NCI-H446 treated with DMSO at 0.1 percent for 48 hours (cell line): ENCODE measurements around the gene MRM3.
"Not testable (repeated sequence)": the region's sequence is repeated elsewhere in the genome, so short reads cannot be mapped to it uniquely, and the experiment has no call there.

Experiments
- DNase-seq: peaks from one replicate; lab custom pipeline; 2025; lab: John Stamatoyannopoulos, UW

The MRM3 gene

DNA sequence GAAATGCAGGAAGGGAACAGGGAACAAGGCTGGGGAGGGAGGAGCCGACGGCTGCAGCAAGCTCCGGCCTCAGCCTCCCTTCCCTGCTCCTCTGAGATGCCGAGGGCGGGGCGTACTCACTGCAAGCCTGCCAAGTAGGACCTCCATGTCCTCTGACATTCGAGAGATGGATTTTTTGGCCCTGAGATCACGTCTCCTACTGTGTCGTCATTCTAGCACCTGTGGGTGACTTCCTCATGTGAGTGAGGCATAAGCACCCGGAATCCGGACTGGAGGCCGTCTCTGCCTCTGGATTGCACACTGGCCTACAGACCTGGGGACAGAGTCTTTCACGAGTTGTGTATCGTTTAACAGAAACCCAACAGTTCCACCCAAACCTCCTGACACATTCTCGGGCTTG lies 14.5 kb downstream of the MRM3 start:
- DNase-seq: no peak

DNA sequence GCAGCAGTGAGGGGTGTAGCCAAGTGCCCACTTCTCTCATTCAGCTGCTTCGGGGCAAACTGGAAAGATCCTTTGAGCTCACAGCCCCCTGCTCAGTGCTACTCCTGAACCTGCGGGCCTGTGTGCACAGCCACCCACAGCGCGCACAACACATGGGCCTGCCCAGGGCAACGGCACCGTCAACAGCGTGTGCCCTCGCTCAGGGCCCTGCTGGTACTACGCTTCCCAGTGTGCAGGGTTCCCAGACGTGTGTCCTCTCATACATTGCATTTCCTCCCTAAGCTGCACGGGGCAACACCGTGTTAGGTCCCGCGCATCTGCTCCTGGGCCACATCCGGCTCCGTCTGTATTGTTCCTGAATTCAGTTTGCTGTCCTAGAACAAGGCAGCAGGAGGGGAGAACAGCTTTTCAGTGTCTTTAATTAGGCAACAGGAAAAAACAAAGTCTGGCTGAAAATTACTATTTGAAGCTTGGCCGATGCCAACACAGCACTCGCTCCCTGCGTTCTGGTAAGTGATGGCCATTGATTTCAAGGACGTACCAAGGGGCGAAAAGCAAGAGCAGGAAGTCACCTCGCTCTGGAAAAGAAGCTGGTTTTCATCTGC lies 15.2 kb downstream of the MRM3 start:
- DNase-seq: no peak

DNA sequence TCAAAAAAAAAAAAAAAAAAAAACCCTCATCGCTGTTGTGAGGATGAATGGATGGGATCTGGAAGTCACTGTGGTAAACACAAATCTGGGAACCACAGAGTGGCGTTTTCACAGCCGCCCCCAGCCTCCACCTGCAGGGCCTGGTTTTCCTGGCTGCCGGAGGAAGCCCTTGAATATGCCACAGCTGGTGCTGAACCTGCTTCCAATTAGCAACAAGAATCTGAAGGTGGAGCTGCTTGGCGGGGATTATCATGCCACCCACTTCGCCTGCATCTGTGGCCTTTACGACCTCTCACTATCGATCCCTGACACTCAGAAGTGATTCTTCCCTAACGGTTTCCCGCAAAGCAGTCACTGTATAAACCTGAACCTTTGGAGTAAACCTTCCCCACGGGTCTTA lies 16.1 kb downstream of the MRM3 start:
- no peak for DNase-seq

DNA sequence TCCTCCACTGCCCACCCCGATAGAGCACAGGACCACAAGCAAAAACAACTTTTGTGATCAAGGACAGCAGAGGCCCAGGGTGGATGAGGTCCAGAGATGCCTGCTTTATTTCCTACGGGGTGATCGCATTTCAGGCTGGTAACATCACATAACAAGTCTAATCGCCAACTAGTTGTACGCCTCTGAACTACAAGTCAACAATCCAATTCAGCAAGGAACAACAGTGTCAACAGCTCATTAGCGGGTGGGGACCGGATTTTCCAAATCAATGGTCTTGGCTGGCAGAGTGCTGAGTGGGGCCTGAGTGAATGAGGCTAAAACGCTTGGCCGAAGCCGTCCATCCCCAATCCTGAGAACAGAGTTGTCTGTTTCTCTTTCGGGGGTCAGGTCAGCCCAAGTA lies 17.1 kb downstream of the MRM3 start:
- no peak for DNase-seq

DNA sequence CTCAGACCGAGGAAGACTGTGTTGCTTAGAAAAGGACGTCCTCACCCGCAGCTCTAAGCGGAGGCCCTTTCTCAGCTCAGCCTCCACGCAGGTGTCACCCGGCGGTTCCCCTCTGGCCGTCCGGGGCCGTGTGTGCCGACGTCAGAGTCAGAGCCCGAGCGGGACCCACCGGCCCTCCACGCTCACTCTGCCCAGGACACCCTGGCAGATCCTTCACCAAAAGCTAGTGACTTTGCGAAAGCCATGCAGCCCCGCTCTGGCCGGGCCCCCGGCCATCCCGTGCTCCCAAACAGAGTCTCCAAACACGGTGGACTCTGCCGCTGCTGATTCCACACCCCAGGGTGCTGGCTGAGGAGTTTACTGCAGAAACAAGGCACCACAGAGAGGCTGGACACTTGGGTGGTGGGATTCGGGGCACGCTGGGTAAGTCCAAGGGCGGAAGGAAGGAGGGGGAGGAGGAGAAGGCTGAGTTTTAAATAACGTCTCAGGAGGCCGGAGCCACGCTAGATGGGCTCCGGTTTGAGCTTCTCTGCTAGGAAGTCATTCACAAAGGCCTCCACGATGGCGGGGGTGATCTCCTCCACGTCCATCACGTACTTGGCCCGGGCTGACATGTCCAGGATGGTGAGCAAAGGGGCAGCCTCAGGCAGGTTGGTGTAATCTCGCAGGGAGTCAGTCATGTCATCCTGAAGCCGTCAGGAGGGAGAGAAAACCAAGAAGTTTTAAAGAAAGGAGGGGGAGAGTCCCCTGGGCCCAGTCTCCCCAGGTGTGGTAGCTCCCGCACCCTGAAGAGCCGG lies 18.5 kb downstream of the MRM3 start:
- no peak for DNase-seq

DNA sequence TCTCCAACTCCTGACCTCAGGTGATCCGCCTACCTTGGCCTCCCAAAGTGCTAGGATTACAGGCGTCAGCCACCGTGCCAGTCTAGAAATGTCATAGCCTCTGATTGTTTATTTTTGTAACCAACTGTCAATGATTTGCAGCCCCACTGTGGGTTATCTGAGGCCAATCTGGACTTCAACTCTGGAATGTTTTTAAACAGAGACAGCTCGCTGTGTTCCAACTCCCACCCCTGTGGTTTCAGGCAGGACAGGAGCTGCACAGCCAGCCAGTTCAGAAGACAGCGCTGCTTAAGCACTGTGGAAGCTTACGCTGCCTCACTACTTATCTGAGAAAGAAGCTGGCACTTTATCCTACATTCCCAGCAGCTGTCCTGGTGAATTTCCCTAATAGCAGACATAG lies 19.5 kb downstream of the MRM3 start:
- no peak for DNase-seq

DNA sequence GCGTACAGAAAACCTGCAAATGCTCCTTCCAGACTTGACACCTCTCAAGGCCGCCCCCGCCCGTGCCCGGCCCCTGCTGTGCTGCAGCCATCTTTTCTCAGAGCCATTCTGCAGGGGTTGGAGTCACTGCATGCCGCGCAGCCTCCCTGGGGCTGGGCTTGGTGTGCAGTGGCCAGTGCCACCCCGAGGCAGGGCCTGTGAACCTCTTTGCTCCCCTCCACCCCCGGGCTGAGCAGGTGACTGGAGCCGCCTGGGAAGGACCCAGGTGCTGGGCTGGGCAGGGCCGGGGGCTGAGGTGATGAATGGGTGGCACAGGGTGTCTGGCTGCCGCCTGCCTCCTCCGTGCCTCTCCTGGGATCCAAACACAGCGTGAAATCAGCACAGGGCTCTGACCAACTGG lies 20.3 kb downstream of the MRM3 start:
- no peak for DNase-seq

DNA sequence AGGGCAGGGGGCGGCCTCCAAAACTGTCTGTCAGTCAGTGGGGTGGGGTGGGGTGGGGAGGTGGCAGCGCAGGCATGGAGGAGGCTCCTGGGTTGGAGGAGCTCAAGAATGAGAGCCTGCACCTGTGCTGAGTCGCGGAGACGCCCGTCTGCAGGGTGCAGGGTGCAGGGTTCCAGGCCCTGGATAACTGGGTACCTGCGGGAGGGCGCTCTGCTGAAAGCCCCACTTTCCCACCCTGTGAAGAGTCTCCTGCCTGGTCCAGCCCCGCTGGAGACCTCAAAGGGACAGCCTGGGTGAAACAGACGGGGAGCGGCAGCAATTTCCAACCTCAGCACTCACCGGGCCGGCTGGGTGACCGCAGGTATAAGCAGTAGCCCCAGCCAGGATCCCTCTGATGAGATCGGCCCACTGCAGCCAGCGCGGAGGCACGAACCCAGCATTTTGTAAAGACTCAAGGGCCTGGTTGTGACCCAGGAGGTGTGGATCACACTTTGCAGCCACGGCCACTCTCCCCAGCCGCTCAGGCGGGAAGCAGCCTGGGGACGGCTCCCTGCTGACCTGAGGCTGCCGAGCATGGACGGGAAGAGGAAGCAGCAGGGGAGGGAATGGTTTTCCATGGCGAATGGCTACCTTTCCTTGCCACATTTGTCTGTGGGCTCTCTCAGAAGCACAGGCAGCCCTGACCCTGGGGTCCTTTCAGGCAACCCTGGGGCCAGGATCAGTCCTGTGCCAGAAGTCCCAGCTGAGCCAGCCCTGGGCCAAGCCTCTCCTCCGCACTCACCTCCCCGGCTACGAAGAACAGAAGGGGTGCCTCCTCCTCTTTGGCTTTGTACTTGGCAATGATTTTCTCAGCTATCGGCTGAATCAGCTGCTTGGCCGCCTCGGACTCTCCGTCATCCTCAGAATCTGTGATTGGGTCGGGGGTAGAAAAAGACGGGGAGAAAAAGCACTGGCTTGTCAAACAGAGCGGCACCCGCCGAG lies 21.0 kb downstream of the MRM3 start:
- DNase-seq: no peak

DNA sequence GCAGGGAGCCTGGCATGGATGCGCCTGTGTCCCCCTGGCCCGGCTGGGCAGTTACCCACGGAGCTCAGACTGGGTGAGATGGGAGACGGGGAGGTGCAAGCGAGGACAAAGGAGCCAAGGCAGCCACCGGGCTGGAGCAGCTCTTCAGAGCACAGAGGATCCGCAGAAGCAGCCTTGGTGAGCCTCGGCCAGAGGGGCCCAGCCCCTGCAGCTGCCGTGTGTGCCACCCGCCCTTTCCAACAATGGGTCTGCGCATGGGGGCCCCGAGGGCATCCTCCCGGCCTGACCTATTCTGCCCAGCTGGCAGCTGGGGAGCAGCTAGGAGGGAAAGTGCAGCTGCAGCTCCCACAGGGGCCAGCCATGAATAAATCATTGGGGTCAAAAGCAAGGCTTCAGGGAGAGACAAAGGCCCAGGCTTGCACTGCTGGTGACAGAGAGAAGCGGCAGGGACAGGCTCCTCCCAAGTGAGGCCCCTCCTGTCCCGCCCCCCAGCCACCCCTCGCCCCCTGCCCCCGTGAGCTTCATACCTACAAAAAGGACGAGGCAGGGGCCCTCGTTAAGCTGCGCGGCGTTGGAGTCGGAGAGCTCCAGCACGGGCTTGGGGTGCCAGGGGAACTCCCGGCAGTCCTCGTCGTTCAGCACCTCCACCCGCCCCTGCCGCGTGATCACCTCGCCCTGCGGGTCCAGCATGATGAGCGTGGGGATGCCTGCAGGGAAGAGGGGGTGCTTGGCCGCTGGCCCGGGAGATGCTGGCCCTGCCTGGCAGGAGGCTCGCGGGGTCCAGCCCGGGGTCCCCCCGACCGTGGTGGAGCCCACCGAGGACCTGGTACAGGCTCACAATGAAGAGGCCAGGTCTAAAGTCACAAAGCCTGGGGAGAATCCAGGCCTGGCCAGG lies 22.6 kb downstream of the MRM3 start:
- no peak for DNase-seq

DNA sequence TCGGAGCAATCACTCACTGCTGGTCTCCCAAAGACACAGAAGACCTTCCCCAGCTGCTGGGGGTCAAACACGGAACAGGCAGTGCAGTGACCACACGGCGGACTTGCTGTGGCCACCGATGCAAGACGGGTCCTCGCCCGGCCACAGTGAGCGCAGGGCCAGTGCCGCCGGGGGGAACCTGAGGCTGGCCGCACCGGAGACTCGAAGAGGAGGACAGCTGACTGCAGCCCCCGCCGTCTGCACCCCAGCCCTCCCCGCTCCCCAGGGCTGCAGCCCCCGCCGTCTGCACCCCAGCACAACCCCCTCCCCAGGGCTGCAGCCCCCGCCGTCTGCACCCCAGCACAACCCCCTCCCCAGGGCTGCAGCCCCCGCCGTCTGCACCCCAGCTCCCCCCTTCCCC lies 23.7 kb downstream of the MRM3 start:
- not testable (repeated sequence) for DNase-seq

DNA sequence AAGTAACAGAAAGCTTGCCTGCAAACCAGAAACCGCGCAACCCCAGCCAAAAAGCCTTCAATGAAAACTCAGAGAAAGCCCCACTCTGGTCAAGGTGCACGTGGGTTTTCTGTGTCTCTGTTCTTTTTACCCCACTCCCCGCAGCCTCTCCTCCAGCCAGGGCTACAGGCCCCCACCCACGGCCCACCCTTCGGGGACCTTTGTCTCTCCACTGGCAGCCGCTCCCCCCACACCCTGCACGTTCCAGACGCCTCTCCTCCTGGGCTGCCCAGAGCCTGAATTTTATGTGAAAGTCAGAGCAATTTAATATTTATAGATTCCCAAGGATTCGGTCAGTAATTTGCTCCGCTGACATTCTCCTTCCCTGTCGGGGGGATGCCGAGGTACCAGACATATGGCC lies 24.2 kb downstream of the MRM3 start:
- no peak for DNase-seq

DNA sequence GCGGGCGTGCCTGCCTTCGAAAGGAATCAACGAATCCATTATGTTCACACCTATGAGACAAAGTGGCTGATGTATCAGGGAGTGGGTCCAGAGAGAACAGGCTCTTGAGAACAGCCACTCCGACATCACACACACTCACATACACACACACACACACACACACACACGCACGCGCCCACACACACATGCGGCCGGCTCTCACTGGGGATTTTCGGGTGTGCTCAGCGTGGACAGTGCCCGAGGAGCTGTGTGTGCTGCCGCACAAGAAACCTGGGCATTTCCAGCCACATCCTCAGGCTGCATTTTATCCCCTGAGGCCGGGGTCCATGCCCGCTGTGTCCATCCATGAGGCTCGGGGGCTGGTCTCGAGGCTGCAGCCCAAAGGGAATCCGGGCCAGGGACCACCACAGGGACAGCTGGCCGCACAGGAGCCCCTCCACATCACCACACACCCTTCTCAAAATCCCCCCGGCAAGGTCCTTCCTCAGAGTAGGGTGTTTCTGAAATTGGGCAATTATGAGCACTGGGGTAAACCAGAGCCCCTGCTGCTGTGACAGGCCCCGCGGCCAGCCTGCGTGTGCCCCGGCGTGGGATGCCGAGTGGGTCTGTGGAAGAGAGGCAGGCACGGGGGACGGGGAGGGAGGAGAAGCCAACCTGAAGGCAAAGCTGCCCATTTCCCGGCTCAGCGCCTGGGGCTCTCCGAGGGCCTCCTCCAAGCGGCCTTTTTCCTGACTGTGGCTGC lies 24.8 kb downstream of the MRM3 start:
- DNase-seq: no peak

DNA sequence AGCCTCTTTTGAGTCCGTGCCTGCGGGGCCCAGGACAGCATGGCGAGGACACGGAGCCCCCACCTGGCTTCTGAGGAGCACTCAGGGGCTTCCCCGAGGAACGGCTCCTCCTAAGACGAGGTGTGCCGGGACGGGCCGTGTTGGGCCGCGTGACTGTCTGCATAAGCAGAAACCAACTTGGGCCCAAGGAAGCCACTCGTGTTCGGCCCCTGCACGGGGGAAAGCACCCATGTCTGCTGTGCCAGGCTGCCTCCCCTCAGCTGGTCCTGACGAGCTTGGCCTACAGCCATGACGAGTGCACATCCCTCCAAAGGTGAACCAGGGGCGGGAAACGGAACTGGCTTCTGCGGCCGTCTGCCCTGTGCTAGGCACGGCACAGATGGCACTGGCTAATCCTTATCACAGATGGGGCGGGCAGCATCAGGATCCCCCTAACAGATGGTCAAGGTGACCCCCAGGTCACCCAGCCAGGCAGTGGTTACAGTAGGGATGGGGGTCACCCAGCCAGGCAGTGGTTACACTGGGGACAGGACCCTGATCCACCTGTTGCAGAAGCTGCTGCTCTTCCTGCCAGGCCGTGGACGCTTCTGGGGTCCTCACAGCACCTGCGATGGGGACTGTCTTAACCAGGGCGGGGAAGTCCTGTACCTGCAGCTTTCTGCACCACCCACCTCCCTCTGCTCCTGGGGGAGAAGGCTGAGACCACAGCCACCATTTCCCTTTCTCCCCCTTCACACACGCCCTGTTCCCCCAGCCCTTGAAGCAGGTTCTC lies 25.6 kb downstream of the MRM3 start:
- no peak for DNase-seq

DNA sequence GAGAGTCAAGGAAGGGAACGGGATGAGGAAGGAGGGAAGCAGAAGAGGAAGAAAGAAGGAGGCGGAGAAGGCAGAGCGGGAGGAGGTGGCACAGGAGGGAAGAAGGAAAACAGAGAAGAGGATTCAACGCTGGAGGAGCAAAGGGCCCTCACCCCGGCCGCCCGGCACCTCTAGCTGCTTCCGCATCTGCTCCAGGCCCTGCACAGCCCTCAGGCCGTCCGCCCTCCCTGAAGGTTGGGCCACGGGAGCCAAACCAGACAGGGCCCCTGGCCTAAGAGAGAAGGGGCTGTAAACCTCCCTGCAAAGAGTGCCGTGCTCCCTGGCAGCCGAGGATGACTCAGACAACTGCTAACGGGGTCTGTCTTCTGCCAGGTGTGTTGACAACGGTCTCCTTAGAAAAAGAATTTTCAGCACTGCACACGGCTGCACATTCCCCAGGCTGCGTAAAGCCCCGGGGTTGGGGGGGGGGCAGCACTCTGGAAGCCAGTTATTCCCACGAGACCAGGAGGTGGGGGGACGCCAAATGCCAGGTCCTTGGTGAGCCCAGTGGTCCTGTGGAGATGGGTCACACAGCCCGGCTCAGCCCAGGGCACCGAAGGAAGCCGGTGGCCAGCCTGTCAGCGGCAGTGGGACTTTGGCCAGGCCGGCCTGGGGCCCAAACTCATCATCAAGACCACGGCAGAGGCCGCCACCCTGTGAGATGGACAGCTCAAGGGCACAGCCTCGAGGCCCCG lies 29.1 kb downstream of the MRM3 start:
- no peak for DNase-seq

DNA sequence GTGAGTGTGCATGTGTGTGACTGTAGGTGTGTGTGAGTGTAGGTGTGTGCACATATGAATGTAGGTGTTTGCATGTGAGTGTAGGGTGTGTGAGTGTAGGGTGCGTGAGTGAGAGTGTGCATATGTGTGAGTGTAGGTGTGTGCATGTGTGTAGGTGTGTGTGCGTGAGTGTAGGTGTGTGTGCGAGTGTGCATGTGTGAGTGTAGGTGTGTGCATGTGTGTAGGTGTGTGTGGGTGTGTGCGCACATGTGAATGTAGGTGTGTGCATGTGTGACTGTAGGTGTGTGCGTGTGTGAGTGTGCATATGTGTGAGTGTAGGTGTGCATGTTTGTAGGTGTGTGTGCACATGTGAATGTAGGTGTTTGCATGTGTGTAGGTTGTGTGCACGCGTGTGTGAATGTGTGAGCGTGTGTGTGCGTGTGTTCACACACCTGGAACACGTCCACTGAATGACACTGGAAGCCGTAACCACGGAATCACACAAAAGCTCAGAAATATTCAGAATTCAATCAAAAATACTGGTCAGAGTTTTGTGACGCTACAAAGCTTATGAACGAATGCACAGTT lies 30.6 kb downstream of the MRM3 start:
- no peak for DNase-seq

DNA sequence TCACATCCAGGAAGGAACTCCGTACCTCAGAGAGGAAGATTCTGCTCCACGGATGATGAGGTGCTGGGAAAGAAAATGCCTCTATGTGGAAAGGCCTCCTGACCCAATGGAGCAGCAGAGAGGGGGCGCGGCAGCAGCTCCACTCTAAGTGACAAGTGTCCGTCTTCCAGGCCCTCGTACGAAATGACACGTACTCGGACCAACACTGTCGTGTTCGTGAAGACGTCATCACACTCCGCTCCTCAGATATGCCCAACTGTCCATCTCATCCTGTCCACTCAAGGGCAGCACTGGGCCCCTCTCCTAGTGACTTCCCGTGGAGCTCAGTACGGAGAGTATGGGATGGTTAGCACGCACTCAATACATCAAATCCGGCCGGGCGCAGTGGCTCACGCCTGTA lies 32.2 kb downstream of the MRM3 start:
- no peak for DNase-seq

DNA sequence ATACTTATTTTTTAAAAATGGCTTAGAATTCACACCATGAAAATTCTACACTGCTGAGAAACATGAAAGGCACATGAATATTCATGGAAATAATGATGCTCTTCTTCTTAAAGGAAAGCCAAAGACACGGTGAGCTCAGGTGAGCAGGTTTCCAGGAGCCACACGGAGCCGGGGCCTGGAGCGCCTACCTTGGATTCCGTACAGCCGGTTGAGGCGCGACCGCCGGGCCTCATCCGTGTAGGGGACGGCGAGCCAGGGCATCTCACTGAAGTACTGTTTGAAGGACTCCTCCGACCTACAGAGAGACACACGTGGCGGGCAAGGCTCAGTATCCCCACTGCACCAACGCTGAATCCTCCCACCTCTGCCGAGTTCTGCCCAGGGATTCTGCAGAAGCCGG lies 37.1 kb downstream of the MRM3 start:
- DNase-seq: no peak

DNA sequence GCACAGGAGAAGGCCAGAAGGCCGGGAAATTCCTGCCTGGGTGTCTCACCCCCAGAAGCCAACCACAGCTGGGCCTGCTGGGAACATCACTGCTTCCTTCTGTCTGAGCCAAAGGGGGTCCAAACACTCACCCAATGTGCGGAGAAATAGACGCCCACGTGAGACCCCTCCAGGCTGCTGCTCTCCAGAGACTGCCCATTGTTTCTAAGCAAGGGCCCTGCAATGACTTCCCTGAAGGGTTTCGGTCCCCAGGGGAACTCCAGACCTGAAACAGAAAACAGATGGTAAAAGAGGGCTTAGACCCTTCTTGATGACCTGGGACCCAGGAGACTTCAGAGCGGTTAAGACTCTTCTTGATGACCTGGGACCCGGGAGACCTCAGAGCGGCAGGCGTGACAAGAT lies 41.3 kb downstream of the MRM3 start:
- DNase-seq: no peak

DNA sequence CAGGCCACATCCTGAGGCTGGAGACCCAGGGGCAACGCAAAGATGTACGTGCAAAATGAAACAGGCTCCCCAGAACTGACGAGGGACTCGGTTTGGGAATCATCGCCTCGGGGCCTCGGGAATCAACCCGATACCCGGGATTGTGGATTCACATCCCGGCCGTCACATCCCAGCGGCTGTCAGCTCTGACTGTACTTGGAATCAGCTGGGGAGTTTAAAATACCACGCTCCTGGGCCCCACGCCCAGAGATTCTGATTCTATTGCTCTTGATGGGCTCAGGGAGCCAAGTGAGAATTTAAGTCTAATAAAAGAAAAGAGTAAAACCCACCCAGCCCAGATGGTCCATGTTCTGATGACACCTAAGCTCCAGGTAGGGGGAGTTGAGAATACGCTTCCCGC lies 42.2 kb downstream of the MRM3 start:
- DNase-seq: no peak
